Stimulated activated naive CD8-positive, alpha-beta T cell treated with anti-CD3 and anti-CD28 coated beads, Interleukin-15, Interleukin-2, amounts not matched to agents 100 ng/mL and 50 ng/mL, for 24 hours (primary cell): ENCODE data around the gene ASCC3.

Experiments used
- H3K27ac Mint-ChIP-seq: one replicate; pipeline ENCODE4 v1.8.0; 2021; ENCODE audit warnings: mild to moderate bottlenecking, mixed read lengths
- H3K27me3 Mint-ChIP-seq: one replicate; pipeline ENCODE4 v1.8.0; 2021; ENCODE audit warnings: mixed read lengths
- H3K36me3 Mint-ChIP-seq: one replicate; pipeline ENCODE4 v1.8.0; 2021; ENCODE audit warnings: low read depth, mixed read lengths
- H3K4me1 Mint-ChIP-seq: one replicate; pipeline ENCODE4 v1.8.0; 2021; ENCODE audit warnings: low read depth, mixed read lengths
- H3K4me3 Mint-ChIP-seq: one replicate; pipeline ENCODE4 v1.8.0; 2021; ENCODE audit warnings: mild to moderate bottlenecking, mixed read lengths
- H3K9me3 Mint-ChIP-seq: one replicate; pipeline ENCODE4 v1.8.0; 2021; ENCODE audit warnings: mixed read lengths

The ASCC3 gene

GRCh38 chr6:100464903-100465700 lies 416.0 kb downstream of the ASCC3 start, which contains the start of gene SIM1:
SIM1 (minus strand) TSS chr6:100464921; CDS start chr6:100463468, 1,453 bp downstream.
- Mint-ChIP-seq H3K27me3 (peaks cover 89% of the 10 kb centered on the region), H3K4me1 (peaks cover 29% of the 10 kb centered on the region), H3K9me3 (peaks cover 18% of the 10 kb centered on the region), H3K4me3 (peak within 1 kb of the TSS; percentile 39), H3K36me3 (peaks cover 11% of the 10 kb centered on the region), H3K27ac (no peak within 1 kb of the TSS)

GRCh38 chr6:100464162-100464851 lies 416.8 kb downstream of the ASCC3 start:
- peaks cover 18% of the 10 kb centered on the region for H3K9me3 Mint-ChIP-seq

GRCh38 chr6:100463630-100464161 lies 417.4 kb downstream of the ASCC3 start:
- Mint-ChIP-seq H3K27ac (no peak overlapping the region), H3K36me3 (peaks cover 11% of the 10 kb centered on the region), H3K27me3 (peaks cover 90% of the 10 kb centered on the region), H3K9me3 (peaks cover 18% of the 10 kb centered on the region), H3K4me1 (peaks cover 29% of the 10 kb centered on the region), H3K4me3 (no peak overlapping the region)

More at GRCh38 chr6:100464162-100464851, 416.8 kb downstream of the ASCC3 start:
- Mint-ChIP-seq H3K4me1 (peaks cover 29% of the 10 kb centered on the region), H3K4me3 (no peak overlapping the region), H3K27ac (no peak overlapping the region), H3K36me3 (peaks cover 11% of the 10 kb centered on the region), H3K27me3 (peaks cover 89% of the 10 kb centered on the region)

GRCh38 chr6:100462706-100463629 lies 418.2 kb downstream of the ASCC3 start:
- peaks cover 10% of the 10 kb centered on the region for H3K36me3 Mint-ChIP-seq
- peaks cover 28% of the 10 kb centered on the region for H3K4me1 Mint-ChIP-seq
- H3K9me3 Mint-ChIP-seq, result peaks cover 16% of the 10 kb centered on the region
- no peak overlapping the region for H3K27ac Mint-ChIP-seq
- H3K27me3 Mint-ChIP-seq, result peaks cover 90% of the 10 kb centered on the region
- H3K4me3 Mint-ChIP-seq, result peak overlapping the region; percentile 40

GRCh38 chr6:100461917-100462705 lies 419.0 kb downstream of the ASCC3 start:
- Mint-ChIP-seq H3K27ac (no peak overlapping the region), H3K4me1 (peaks cover 25% of the 10 kb centered on the region), H3K4me3 (no peak overlapping the region), H3K36me3 (peaks cover 7% of the 10 kb centered on the region), H3K9me3 (peaks cover 14% of the 10 kb centered on the region), H3K27me3 (peaks cover 90% of the 10 kb centered on the region)

DNA sequence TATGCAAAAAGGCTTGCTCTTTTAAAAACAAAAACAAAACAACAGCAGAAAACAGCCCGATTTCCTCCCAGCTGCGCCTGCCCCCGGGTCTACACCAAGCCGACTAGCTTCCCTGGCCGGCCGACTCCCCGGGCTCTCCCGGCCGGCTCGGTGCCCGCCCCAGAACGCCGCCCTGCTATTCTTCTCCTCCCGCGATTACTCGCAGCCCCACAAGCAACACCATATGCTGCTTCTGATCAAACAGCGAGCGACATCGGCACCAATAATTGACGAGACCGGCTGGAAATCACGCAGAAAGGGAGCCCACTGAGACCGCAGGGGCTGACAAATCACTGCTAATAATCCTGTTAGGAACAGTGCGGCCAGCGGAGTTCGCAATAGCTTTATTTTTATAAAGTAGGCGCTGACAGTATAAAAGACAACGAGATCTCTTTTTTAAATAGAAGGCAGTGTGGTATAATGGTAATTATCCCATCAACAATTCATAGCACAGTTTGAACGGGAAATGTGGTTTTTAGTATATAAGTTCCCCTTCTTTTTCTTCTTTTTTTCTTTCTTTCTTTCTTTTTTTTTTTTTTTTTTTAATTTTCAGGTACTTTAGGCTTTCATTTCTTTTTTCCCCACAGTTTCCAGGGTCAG lies 419.7 kb downstream of the ASCC3 start:
- Mint-ChIP-seq H3K4me1 (peaks cover 18% of the 10 kb centered on the region), H3K27me3 (peaks cover 90% of the 10 kb centered on the region), H3K27ac (no peak overlapping the region), H3K9me3 (peaks cover 12% of the 10 kb centered on the region), H3K4me3 (no peak overlapping the region), H3K36me3 (peaks cover 9% of the 10 kb centered on the region)

DNA sequence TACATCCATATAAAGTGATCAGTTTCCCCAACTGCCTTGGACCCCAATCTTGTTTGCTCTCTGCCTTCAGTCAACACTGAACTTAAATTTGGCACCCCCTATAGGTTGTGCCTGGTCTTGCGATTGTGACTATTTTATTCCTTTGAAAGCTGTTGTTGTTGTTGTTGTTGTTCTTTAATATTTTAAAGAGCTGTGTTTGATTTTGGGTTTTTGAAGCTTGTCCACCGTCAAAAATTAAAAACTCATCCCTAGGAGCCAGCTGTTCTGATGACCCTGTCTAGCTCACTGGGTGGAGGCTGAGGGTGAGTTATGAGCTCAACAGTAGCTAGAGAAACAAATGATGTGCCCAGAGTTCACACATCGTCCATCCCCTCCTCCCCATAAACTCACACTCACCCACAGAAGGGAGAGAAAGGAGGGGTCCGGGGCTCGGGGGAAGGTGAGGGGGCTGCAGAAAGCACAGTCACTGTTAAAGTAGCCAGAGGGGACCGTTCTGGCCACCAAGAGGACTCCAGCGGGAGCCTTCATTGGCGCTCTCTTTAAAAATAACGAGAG lies 420.4 kb downstream of the ASCC3 start:
- Mint-ChIP-seq H3K9me3 (peaks cover 12% of the 10 kb centered on the region), H3K27me3 (peaks cover 90% of the 10 kb centered on the region), H3K4me1 (peaks cover 15% of the 10 kb centered on the region), H3K4me3 (no peak overlapping the region), H3K27ac (no peak overlapping the region), H3K36me3 (peaks cover 4% of the 10 kb centered on the region)

DNA sequence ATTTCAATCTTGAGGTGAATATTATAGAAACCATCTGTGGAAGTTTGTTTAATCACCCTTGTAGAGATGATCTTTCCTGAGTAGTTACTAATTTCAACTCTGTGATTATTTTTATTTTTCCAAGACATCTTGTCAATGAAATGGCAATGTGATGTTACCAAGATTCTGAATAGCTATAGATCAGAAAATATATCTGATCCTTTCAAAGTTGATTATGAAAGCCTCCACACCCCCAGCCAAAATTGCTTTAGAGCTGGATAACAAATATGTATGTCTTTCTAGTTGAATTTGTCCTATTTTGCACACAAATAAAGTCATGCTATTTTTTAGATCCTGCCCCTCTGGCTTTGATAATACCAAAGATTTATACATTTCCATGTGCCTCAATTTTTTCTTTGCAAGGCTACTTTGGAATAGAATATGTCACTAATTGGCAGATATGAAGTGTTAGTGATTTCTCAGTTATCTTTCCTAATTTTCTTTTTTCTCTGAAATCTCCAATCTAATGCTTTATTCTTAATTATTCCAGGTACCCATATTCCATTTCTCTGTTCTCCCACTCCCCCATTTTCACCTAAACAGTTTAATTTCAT lies 421.4 kb downstream of the ASCC3 start:
- Mint-ChIP-seq H3K36me3 (peaks cover 4% of the 10 kb centered on the region), H3K4me3 (no peak overlapping the region), H3K9me3 (peaks cover 20% of the 10 kb centered on the region), H3K4me1 (peaks cover 12% of the 10 kb centered on the region), H3K27ac (no peak overlapping the region), H3K27me3 (peaks cover 93% of the 10 kb centered on the region)

- Mint-ChIP-seq H3K4me1 (peaks cover 12% of the 10 kb centered on the region), H3K4me3 (no peak overlapping the region), H3K9me3 (peaks cover 20% of the 10 kb centered on the region), H3K27ac (no peak overlapping the region), H3K36me3 (peaks cover 4% of the 10 kb centered on the region), H3K27me3 (peaks cover 96% of the 10 kb centered on the region)
Measured at GRCh38 chr6:100458841-100459591, 422.1 kb downstream of the ASCC3 start.
